ENCODE measurements around the gene ALAS1. TPM values are rescaled to one million over a fixed set of nuclear protein-coding genes. Genes with fewer than 3 reads are reported as not detected.

ALAS1 gene
- total and polyA plus RNA-seq, 9 of the 15 experiments (the other 6 are each of a cell fraction or from before 2014, with no cell fraction given) = 21.4 to 49.5 (median 34.4) TPM

- in situ Hi-C loops (cut with MboI) (no loop called here), intact Hi-C loops (cut with micrococcal nuclease) (no loop called here)
- peaks cover 92% of the 10 kb centered on the region for H3K36me3 ChIP-seq (ENCODE audit: control insufficient read depth, insufficient read depth, low read length)
- H3K79me2 ChIP-seq (ENCODE audit: control insufficient read depth, insufficient read depth, low read length) = no peaks in the 10 kb centered on the region
- POLR2A ChIA-PET = interaction anchor here (1.0 kb wide), 1 partner anchor 29 kb away, joined by 4 read pairs; the partner anchor contains the start of gene TWF2
- no peak overlapping the region for H2AFZ ChIP-seq (ENCODE audit: low read depth, low read length)
- ATAC-seq (no peak), FAIRE-seq (no peak), DNase-seq (ENCODE audit: extremely low read depth in 1 of 4, low spot score in 3 of 4) (no peak)
- no peaks in the 10 kb centered on the region for H4K20me1 ChIP-seq (replicated peaks; ENCODE audit: control insufficient read depth, insufficient read depth, low read length)
- no peak overlapping the region for H3K27ac ChIP-seq (ENCODE audit: extremely low read depth, low read depth, low read length)
- H3K9me1 ChIP-seq (ENCODE audit: control insufficient read depth, insufficient read depth, low read length) = no peaks in the 10 kb centered on the region
- 0 out of 4 replicates have a peak overlapping the region, but pooled peaks of 1 of the 2 experiments have one; percentile 35 for H3K9ac ChIP-seq (ENCODE audit: insufficient read depth in 1 of 2, low read depth in 2 of 2, low read length in 2 of 2)
- no peak overlapping the region for H3K4me3 ChIP-seq
- H3K9me3 ChIP-seq (replicated peaks; ENCODE audit: control insufficient read depth, insufficient read depth, low read depth, low read length) = no peaks in the 10 kb centered on the region
- no peaks in the 10 kb centered on the region; a peak in 1 of 5 replicates for H3K4me1 ChIP-seq (replicated peaks in 1 of 2; ENCODE audit: control insufficient read depth in 2 of 2, insufficient read depth in 2 of 2, low read length in 2 of 2)
- CTCF ChIA-PET (ENCODE audit: low intra/inter-chr PET ratio) = no interaction called here
- no TSS peak for BruUV-seq (replicated peaks)
- H3K4me2 ChIP-seq (ENCODE audit: insufficient read depth, low read length) = no peak overlapping the region
- TF ChIP-seq FOXM1 (IDR thresholded peaks at IDR 0.05; ENCODE audit: low read depth) (no peak), FOXM1 (CRISPR knock-in tag; IDR thresholded peaks at IDR 0.05; ENCODE audit: low read depth) (no peak), ZNF75A (CRISPR knock-in tag; IDR thresholded peaks at IDR 0.05) (no peak), CHD2 (IDR thresholded peaks at IDR 0.05; ENCODE audit: low read depth, low read length) (no peak), POLR2B (IDR thresholded peaks at IDR 0.05; ENCODE audit: low read depth, partially characterized antibody) (no peak), XRCC5 (IDR thresholded peaks at IDR 0.05; ENCODE audit: low read depth, low read length) (no peak), CBX1 (IDR thresholded peaks at IDR 0.05; ENCODE audit: low read depth) (no peak), TAF1 (IDR thresholded peaks at IDR 0.05; ENCODE audit: control insufficient read depth, extremely low read depth, insufficient read depth, low read length, severe bottlenecking) (no peak), ASH1L (IDR thresholded peaks at IDR 0.05; ENCODE audit: borderline replicate concordance, low read depth, partially characterized antibody) (no peak), CHD7 (IDR thresholded peaks at IDR 0.05; ENCODE audit: low read depth, low read length) (no peak)
- no peaks in the 10 kb centered on the region for H3K27me3 ChIP-seq (ENCODE audit: control insufficient read depth in 2 of 2, insufficient read depth in 2 of 2, low read length in 2 of 2)
These were observed 12.1 kb downstream of the ALAS1 start for GRCh38 chr3:52210037-52210436.

All from K562 (cell line).